Endodermal cell (in vitro differentiated cells): ENCODE measurements around the gene ELP4. TPM values are rescaled to one million over a fixed set of nuclear protein-coding genes. Genes with fewer than 3 reads are reported as not detected.

Experiments
- DNase-seq: peaks from one replicate; pipeline ENCODE4 v3.0.0-alpha.2; 2017
- H3K27ac ChIP-seq: 2 replicates; pipeline ENCODE4 v1.5.1; 2013; ENCODE audit warnings: mild to moderate bottlenecking, low read depth, low read length, moderate library complexity
- H3K27me3 ChIP-seq: 2 replicates; pipeline ENCODE4 v1.6.1; 2013; ENCODE audit warnings: mild to moderate bottlenecking, low read length, moderate library complexity; ENCODE audit not compliant: insufficient read depth, control insufficient read depth, poor library complexity, severe bottlenecking
- H3K36me3 ChIP-seq: 2 replicates; pipeline ENCODE4 v1.7.0; 2013; ENCODE audit warnings: mild to moderate bottlenecking, low read length, moderate library complexity; ENCODE audit not compliant: control insufficient read depth, insufficient read depth
- H3K4me1 ChIP-seq: one replicate; pipeline ENCODE4 v1.7.0; 2013; ENCODE audit warnings: low read length; ENCODE audit not compliant: control insufficient read depth, insufficient read depth
- H3K4me3 ChIP-seq: 2 replicates; pipeline ENCODE4 v1.5.1; 2013; ENCODE audit warnings: mild to moderate bottlenecking, low read length, moderate library complexity
- H3K9ac ChIP-seq: 2 replicates; pipeline ENCODE4 v1.6.1; 2013; ENCODE audit warnings: mild to moderate bottlenecking, low read length, moderate library complexity; ENCODE audit not compliant: poor library complexity, severe bottlenecking; ENCODE audit errors: extremely low read depth
- H3K9me3 ChIP-seq: 2 replicates; pipeline ENCODE4 v1.6.1; 2013; ENCODE audit warnings: mild to moderate bottlenecking, low read length, moderate library complexity; ENCODE audit not compliant: control insufficient read depth
- H3K27ac Mint-ChIP-seq: 2 replicates; pipeline ENCODE4 v1.8.0; 2020; ENCODE audit warnings: mixed read lengths
- H3K27me3 Mint-ChIP-seq: 2 replicates; pipeline ENCODE4 v1.8.0; 2021; ENCODE audit warnings: mild to moderate bottlenecking, mixed read lengths; ENCODE audit not compliant: insufficient read depth
- H3K36me3 Mint-ChIP-seq: 2 replicates; pipeline ENCODE4 v1.8.0; 2020; ENCODE audit warnings: low read depth, mixed read lengths
- H3K4me1 Mint-ChIP-seq: 2 replicates; pipeline ENCODE4 v1.8.0; 2020; ENCODE audit warnings: mixed read lengths
- H3K4me3 Mint-ChIP-seq: 2 replicates; pipeline ENCODE4 v1.8.0; 2020; ENCODE audit warnings: mild to moderate bottlenecking, moderate library complexity, mixed read lengths
- H3K9me3 Mint-ChIP-seq: 2 replicates; pipeline ENCODE4 v1.8.0; 2020; ENCODE audit warnings: mild to moderate bottlenecking, mixed read lengths
- CTCF ChIP-seq: fragments of 200-600 bp; sonication (generic); conservative IDR thresholded peaks from 2 replicates; pipeline ENCODE4 v1.5.0; 2021; ENCODE audit warnings: antibody characterized with exemption, mild to moderate bottlenecking
- WGBS, 2 experiments: methylation state at CpG; one replicate each; pipeline versions ENCODE4 v1.1.5 to v1.1.7; 2013; ENCODE audit warnings: missing lambda C conversion rate in 2 of 2, mixed read lengths in 1 of 2; ENCODE audit not compliant: insufficient coverage in 1 of 2, insufficient read length in 1 of 2; 5-methylcytosine and 5-hydroxymethylcytosine counted together
- total RNA-seq, 2 donors: library from RNA; stranded (reverse); fragmentation: NEBNext Ultra II Directional in 1 of 2; extraction: Animal tissue kit (Norgen Biotek cat#: 25700) in 1 of 2; gene quantifications; 2 replicates in 1 of 2; 3 replicates in 1 of 2; pipeline ENCODE4 v1.2.1, GENCODE V29; 2021

ELP4 gene
- total RNA-seq, 2 donors from 2014 or later = 19.1 to 25.2 TPM

GRCh38 chr11:31512117-31512516 is 2.5 kb downstream of the ELP4 start:
- Mint-ChIP-seq H3K36me3 (peaks cover 4% of the 10 kb centered on the region), H3K27me3 (no peaks in the 10 kb centered on the region)

GRCh38 chr11:31521497-31522150 is 12.1 kb downstream of the ELP4 start:
- H3K4me1 ChIP-seq = no peaks in the 10 kb centered on the region
- Mint-ChIP-seq H3K27ac (no peak overlapping the region), H3K4me3 (no peak overlapping the region), H3K27me3 (no peaks in the 10 kb centered on the region), H3K36me3 (peaks cover 10% of the 10 kb centered on the region), H3K4me1 (peaks cover 4% of the 10 kb centered on the region), H3K9me3 (peaks cover 6% of the 10 kb centered on the region)
- no peak overlapping the region for H3K9ac ChIP-seq
- no peak overlapping the region for H3K4me3 ChIP-seq
- peaks cover 8% of the 10 kb centered on the region for H3K9me3 ChIP-seq
- peaks cover 5% of the 10 kb centered on the region for H3K36me3 ChIP-seq
- no peak for TF ChIP-seq CTCF
- no peaks in the 10 kb centered on the region for H3K27me3 ChIP-seq
- H3K27ac ChIP-seq = no peak overlapping the region
- no peak for DNase-seq

More at GRCh38 chr11:31512117-31512516, 2.5 kb downstream of the ELP4 start:
- Mint-ChIP-seq H3K27ac (no peak overlapping the region), H3K9me3 (no peaks in the 10 kb centered on the region), H3K4me3 (no peak overlapping the region), H3K4me1 (peaks cover 18% of the 10 kb centered on the region)
- Histone ChIP-seq H3K27ac (no peak overlapping the region), H3K27me3 (no peaks in the 10 kb centered on the region), H3K4me3 (no peak overlapping the region), H3K9me3 (no peaks in the 10 kb centered on the region), H3K9ac (no peak overlapping the region), H3K4me1 (no peaks in the 10 kb centered on the region), H3K36me3 (no peaks in the 10 kb centered on the region)
- no peak for TF ChIP-seq CTCF
- DNase-seq = no peak
- WGBS, 2 experiments = 69 to 87% methylated on average over 2 to 6 of the region's 6 CpGs

GRCh38 chr11:31529189-31529588 is 19.6 kb downstream of the ELP4 start:
- H3K4me3 Mint-ChIP-seq = no peak overlapping the region
- no peak overlapping the region for H3K9ac ChIP-seq
- H3K9me3 Mint-ChIP-seq = peaks cover 4% of the 10 kb centered on the region
- no peaks in the 10 kb centered on the region for H3K27me3 ChIP-seq
- no peak overlapping the region for H3K27ac ChIP-seq
- peaks cover 6% of the 10 kb centered on the region for H3K9me3 ChIP-seq
- H3K4me1 ChIP-seq = peaks cover 3% of the 10 kb centered on the region
- no peak overlapping the region for H3K4me3 ChIP-seq
- peaks cover 11% of the 10 kb centered on the region for H3K36me3 Mint-ChIP-seq
- H3K4me1 Mint-ChIP-seq = peaks cover 8% of the 10 kb centered on the region
- H3K27ac Mint-ChIP-seq = no peak overlapping the region
- no peaks in the 10 kb centered on the region for H3K27me3 Mint-ChIP-seq
- peaks cover 3% of the 10 kb centered on the region for H3K36me3 ChIP-seq
- TF ChIP-seq CTCF = peak; percentile 15
- no peak for DNase-seq
- 95 to 100% methylated on average over 1 to 2 of the region's 2 CpGs for WGBS, 2 experiments
